ENCODE results near the gene PXMP4.
"Not testable (repeated sequence)": the region's sequence is repeated elsewhere in the genome, so short reads cannot be mapped to it uniquely, and the experiment has no call there.

The PXMP4 gene, protein sequence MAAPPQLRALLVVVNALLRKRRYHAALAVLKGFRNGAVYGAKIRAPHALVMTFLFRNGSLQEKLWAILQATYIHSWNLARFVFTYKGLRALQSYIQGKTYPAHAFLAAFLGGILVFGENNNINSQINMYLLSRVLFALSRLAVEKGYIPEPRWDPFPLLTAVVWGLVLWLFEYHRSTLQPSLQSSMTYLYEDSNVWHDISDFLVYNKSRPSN

GRCh38 chr20:33719989-33720709, at the start of gene PXMP4:
Gene PXMP4 (minus strand): TSS chr20:33720310. CDS start chr20:33720207, 103 bp downstream.
- DNase-seq: peak; percentile 99

GRCh38 chr20:33769043-33769442, 48.9 kb upstream of the PXMP4 start:
- no peak for DNase-seq

DNA sequence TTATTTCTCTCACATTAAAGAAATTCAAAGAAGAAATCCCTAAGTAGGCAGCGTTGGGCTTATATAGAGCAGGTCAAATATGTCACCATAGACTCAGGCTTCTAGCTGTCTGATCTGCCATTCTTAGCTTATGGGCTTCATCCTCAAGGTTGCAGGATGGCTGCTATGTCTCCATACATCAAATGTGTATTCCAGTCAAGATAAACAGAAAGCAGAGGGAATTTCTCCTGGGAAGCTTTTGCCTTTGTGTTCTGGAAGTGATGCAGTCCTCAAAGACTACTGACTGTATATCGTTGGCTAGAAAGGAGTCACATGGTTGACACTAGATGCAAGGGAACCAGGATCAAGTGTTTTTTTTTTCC, 47.6 kb upstream of the PXMP4 start:
- no peak for DNase-seq

GRCh38 chr20:33766686-33767085, 46.6 kb upstream of the PXMP4 start:
- no peak for DNase-seq

GRCh38 chr20:33765592-33765991, 45.5 kb upstream of the PXMP4 start:
- DNase-seq: no peak

DNA sequence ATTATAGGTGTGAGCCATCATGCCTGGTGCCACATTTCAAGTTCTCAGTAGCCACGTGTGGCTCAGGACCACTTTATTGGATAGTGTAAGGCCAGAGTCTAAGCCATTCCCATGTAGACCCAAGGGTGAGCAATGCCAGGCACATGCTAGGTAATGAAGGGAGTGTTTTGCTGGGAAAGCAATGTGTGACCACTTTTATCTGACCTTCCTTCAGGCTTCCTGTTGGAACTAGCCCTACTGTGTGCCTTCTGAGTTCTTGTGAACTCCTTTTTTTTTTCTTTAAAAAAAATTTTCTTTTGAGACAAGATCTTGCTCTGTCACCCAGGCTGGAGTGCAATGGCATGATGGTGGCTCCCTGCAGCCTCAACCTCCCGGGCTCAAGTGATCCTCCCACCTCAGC, 45.0 kb upstream of the PXMP4 start:
- DNase-seq: no peak

- DNase-seq: no peak
These were observed 41.7 kb upstream of the PXMP4 start for GRCh38 chr20:33761698-33762250.

- DNase-seq: no peak
These were observed 37.3 kb upstream of the PXMP4 start for GRCh38 chr20:33757458-33757857.

- no peak for DNase-seq
These were observed 36.9 kb upstream of the PXMP4 start for GRCh38 chr20:33757046-33757445.

- DNase-seq: not testable (repeated sequence)
These were observed 35.9 kb upstream of the PXMP4 start for GRCh38 chr20:33755936-33756490.

DNA sequence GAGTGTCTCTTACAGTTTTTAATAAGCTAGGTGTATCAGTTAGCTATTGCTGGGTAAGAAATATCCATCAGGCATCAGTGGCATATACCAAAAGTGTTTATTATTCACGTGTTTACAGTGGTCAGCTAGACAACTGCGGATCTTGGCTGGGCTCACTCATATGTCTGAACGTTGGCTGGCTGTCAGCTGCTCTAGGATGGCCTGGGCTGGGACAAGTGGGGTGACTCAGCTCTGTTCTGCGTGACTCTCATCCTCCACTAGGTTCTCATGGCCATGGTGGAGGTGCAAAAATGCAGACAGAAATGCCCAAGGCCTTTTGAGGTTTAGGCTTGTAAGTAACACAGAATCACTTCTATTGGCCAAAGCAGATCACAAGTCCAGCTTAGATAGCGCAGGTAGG, 33.7 kb upstream of the PXMP4 start:
- DNase-seq: no peak

DNA sequence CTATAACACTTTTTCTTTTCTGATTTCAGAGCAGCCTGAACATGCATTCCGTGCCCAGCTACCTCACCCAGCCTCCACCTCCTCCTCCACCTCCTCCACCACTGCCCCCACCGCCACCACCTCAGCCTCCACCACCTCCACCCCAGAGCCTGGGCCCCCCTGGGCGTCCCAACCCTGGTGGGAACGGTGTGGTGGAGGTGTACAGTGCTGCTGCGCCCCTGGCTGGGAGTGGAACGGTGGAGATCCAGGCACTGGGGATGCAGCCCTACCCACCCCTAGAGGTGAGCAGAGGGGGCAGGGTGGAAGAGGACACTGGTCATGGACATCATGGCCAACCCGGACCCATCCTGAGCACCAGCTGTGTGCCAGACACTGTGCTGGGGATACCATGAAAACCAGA, 33.0 kb upstream of the PXMP4 start:
- DNase-seq: no peak

DNA sequence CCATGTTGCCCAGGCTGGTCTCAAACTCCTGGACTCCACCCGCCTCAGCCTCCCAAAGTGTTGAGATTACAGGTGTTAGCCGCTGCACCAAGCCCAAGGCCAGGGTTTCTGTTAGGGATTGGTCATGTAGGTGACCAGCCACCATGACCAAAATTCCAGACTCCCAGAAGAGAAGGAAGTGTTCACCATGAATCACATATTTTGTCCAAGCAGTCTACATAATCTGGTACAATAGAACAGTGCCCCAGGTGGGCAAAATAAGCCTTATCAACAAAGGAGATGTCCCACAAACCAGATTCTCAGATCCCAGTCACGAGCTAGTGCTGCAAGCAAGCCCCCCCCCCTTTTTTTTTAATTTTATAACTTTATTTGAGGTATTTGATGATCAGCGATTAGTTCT, 31.7 kb upstream of the PXMP4 start:
- no peak for DNase-seq

GRCh38 chr20:33746325-33746998, 26.4 kb upstream of the PXMP4 start:
- DNase-seq: no peak

DNA sequence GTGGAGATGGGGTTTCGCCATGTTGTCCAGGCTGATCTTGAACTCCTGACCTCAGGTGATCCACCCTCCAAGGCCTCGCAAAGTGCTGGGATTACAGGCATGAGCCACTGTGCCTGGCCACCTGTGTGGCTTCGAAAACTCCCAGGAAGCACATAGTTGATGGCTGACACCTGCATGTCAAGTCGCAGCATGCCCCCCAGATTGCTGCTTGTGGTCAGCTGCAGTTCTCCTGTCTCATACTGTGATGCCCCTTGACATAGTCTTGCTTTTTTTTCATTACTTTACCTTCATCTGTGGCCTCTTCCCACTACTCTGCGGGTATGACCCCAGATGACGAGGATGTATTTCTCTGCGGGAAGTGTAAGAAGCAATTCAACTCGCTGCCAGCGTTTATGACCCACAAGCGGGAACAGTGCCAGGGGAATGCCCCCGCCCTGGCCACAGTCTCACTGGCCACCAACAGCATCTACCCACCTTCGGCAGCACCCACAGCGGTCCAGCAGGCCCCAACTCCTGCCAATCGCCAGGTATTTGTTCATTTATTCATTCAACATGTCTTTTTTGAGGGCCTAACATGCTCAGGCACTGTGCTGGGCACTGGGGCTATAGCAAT, 24.8 kb upstream of the PXMP4 start:
- no peak for DNase-seq

GRCh38 chr20:33744181-33744580, 24.1 kb upstream of the PXMP4 start:
- no peak for DNase-seq

DNA sequence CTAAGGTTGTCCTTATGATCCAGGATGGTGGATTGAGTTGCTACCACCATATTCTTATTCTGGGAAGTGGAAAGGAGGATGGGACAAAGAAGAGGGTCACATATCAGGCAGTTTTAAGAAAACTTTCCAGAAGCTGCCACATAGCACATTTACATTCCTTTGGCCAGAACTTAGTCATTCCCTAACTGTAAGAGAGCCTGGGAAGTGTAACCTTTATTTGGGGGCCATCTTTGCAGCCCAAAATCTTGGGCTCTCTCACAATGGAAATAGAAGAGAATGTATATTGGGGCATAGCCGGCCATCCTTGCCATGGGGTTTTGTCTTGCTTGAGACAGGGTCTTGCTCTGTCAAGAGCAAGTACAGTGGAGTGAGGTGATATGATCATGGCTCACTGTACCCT, 20.1 kb upstream of the PXMP4 start:
- no peak for DNase-seq

- no peak for DNase-seq
These were observed 19.4 kb upstream of the PXMP4 start for GRCh38 chr20:33739493-33739892.

- DNase-seq: no peak
These were observed 16.9 kb upstream of the PXMP4 start for GRCh38 chr20:33736962-33737361.

- DNase-seq: no peak
These were observed 13.8 kb upstream of the PXMP4 start for GRCh38 chr20:33733654-33734576.

DNA sequence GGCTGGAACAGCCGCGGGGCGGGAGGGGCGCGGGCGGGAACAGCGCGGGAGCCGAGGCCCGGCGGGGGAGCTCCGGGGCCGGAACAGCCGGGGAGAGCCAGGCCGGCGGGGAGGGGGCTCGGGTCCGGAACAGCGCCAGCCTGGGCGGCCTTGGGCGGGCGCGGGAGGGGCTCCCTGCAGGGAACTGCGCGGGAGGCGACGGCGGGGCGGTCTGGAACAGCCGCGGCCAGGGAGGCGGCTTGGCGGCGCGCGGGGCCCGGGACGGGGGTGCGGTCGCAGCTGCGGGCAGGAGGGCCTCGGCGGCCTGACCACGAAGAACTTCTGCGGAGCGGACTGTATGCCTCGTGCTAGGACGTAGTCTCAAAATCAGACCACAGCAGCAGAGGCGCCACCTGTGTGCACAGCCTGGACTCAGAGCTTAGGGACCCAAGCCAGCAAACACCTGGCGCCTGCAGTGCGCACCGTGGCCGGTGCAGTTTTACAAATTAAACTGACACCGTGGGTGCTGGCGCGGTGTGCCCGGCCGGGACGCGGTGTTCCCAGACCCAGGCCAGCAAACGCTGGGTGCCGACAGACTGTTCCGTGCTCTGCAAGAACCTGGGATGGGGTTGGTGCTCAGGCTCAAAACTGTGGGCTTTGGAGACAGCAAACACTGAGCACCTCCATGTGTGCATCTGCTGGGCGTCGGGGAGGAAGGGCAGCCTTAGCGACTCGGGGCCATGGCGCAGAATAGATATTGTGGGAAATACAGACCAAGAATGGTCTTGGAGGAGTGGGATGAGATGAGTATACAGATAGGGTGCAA, 12.3 kb upstream of the PXMP4 start:
- DNase-seq: peak; percentile 89

Measured in NCI-H1092 treated with DMSO at 0.1 percent for 48 hours (cell line).